Ramos (cell line): ENCODE measurements around the gene NBPF6.
"Not testable (repeated sequence)": the region's sequence is repeated elsewhere in the genome, so short reads cannot be mapped to it uniquely, and the experiment has no call there.

Experiments
- in situ Hi-C: fragments of 300-500 bp; cut with MboI; formaldehyde crosslinking; loops from one replicate; pipeline ENCODE4 v1.14.3; 2022; ENCODE audit warnings: low sequenced_read_pairs; ENCODE audit not compliant: unreplicated experiment

The NBPF6 gene

DNA sequence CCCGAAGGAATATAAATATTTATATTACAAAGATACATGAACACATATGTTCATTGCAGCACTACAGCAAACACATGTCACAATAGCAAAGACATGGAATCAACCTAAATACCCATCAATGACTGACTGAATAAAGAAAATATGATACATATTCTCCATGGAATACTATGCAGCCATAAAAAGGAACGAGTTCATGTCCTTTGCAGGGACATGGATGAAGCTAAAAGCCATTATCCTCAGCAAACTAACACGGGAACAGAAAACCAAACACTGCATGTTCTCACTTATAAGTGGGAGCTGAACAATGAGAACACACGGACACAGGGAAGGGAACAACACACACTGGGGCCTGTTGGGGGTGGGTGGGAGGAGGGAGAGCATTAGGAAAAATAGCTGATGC, 46.7 kb downstream of the NBPF6 start:
- in situ Hi-C loops, result not testable (repeated sequence)

DNA sequence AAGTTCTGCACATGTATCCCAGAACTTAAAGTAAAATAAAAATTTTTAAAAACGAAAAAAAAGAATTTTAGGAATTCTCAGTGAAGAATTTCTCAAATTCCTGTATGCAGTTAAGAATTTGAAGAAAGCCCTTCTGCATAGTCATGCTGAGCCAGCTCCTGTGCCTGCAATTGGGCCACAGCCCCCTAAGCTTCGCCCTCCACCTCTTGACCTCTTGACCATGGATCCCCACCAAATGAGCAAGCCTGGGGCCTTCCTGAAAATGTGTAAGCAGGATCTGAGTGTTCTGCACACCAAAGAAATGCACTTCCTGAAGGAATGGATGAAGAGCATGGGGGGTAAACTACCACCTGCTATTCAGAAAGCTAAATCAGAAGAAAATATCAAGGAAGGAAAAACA, 52.0 kb downstream of the NBPF6 start:
- in situ Hi-C loops, result no loop called here

DNA sequence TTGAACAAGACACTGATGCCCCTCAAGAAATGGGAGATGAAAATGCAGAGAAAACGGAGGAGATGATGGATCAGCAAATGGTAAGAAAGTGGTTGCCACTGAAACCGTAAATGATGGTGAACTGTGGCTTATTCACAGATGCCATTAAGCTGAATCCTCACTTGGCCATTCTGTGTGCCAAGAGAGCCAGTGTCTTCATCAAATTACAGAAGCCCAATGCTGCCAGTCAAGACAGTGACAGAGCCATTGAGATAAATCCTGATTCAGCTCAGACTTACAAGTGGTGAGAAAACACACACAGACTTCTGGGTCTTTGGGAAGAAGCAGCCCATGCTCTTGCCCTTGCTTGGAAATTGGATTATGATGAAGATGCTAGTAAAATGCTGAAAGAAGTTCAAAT, 52.5 kb downstream of the NBPF6 start:
- in situ Hi-C loops, result no loop called here

GRCh38 chr1:108503062-108503733, 53.1 kb downstream of the NBPF6 start:
- in situ Hi-C loops, result no loop called here

- in situ Hi-C loops, result no loop called here
Measured at GRCh38 chr1:108504447-108504846, 54.3 kb downstream of the NBPF6 start.

DNA sequence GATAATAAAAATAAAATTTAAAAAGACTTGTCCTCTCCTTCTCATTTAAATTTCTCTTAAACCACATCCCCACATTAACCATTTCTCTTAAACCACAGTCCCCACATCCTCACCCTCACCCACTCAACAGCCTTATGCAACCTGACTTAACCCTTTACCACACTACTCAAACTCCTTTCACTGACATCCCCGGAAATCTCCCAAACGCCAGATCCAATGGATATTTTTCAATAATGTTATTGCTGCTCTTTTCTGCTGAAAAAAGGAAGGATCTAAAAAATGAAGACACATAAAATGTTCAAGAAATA, 55.6 kb downstream of the NBPF6 start:
- in situ Hi-C loops, result no loop called here

- in situ Hi-C loops, result no loop called here
Measured at GRCh38 chr1:108511764-108512163, 61.6 kb downstream of the NBPF6 start.

GRCh38 chr1:108512239-108513043, 62.3 kb downstream of the NBPF6 start:
- in situ Hi-C loops, result no loop called here

DNA sequence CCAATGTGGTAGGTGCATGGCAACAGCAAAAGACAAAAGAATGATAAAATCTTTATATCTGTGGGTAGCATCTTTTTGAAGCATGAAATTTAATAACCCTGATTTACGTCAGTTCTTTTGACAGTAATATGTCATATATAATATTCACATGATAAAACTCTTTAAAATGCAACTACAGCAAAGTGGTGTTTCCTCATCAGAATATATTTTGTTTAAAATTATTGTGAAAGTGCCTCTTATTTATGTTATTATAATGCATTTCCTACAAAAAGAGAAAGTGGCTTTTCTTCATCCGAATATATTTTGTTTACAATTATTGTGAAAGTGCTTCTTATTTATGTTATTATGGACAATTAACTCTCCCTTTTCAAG, 62.9 kb downstream of the NBPF6 start:
- in situ Hi-C loops, result no loop called here

DNA sequence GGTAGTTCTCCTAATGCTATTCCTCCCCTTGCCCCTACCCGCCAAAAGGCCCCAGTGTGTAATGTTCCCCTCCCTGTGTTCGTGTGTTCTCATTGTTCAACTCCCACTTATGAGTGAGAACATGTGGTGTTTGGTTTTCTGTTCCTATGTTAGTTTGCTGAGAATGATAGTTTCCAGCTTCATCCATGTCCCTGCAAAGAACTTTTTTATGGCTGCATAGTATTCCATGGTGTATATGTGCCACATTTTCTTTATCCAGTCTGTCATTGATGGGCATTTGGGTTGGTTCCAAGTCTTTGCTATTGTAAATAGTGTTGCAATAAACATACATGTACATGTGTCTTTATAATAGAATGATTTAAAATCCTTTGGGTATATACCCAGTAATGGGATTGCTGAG, 63.8 kb downstream of the NBPF6 start:
- in situ Hi-C loops, result not testable (repeated sequence)

GRCh38 chr1:108517301-108517897, 67.3 kb downstream of the NBPF6 start:
- in situ Hi-C loops, result not testable (repeated sequence)
